GOT3 (cell line): ENCODE results near the gene ZBTB49.
"Not testable (repeated sequence)": the region's sequence is repeated elsewhere in the genome, so short reads cannot be mapped to it uniquely, and the experiment has no call there.

Source experiments
- DNase-seq: peaks from one replicate; lab custom pipeline; 2025; ENCODE audit warnings: mixed read lengths; lab: John Stamatoyannopoulos, UW

ZBTB49 gene

DNA sequence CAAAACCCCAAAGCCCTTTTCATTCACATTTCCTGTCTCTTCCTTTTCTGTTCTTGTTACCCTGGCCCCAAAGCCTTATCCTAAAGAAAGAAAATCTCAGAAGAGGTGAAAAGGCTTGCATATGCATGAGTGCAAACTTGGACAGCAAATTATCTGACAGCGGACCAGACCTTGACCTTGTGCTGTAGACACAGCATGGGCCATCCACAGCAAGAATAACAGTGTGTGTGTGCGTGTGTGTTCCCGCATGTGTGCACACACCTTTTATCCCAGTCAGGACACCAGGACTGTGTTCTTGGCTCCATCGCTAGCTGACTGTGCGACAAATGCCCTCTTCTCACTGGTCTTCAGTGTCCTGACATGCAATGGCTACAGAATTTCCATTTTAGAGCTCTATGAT lies 35.3 kb downstream of the ZBTB49 start:
- no peak for DNase-seq

DNA sequence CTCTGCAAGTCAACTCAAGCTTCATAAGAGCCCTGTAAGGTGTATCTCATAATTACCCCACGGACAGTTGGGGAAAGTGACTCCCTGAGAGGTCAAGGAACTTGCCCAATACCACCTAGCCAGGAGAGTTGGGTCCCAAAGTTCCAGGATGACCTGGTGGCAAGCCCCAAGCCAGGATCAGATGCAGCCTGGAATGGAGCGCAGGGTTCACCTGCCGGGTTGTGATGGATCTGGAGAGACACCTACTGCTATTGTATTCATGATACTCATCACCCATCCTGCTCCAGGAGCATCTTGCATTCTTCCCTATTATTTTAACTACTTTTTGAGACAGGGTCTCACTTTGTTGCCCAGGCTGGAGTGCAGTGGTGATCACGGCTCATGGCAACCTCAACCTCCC lies 36.1 kb downstream of the ZBTB49 start:
- DNase-seq, result no peak

DNA sequence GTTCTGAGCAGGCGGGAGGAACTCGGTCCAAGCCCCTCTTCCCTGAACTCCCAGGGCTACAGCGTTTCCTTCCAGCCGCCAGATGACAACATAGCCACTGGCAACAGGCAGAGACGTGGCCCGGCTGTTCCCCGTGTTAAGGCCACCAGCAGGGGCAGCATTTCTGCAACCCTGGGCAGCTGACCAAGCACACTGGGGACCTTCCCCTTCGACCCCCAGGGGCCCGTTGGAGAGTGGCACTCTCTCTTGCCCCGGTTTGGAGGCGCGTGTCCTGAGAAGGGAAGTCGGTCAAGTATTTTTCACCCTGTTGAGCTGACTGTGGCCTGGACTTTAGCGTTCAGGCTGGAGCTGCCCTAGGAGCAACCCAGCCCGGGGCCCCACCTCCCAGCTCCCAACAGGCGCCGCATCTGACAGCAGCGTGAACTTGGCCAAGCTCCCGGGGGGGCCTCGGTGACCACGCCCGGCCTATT lies 37.6 kb downstream of the ZBTB49 start:
- DNase-seq, result no peak

DNA sequence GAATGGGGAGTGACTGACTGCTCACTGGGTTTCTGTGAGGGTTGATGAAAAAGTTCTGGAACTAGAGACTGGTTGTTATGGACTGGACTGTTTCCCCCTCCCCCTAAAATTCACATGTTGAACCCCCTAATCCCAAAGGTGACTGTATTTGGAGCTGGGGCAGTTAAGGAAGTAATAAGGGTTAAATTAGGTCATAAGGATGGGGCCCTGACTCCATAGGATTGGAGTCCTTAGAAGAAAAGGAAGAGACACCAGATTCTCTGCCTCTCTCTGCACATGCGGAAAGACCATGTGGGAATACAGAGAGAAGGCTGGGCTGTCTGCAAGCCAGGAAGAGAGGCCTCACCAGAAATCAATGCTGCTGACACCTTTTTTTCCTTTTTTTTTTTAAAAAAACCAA lies 38.2 kb downstream of the ZBTB49 start:
- DNase-seq, result no peak

DNA sequence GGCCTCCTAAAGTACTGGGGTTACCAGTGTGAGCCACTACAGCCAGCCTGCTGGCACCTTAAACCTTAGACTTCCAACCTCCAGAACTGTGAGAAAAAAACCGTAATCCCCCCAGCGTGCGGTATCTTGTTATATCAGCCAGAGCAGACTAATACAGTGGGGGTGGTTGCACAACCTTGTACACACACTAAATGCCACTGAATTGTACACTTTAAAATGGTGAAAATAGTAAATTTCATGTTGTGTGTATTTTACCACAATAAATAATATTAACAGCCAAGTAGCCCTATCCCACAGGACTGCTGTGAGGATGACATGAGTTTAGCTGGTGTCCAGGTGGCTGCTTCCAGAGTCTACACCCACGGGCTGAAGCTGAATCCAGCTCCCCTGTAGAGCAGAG lies 38.8 kb downstream of the ZBTB49 start:
- DNase-seq, result no peak

DNA sequence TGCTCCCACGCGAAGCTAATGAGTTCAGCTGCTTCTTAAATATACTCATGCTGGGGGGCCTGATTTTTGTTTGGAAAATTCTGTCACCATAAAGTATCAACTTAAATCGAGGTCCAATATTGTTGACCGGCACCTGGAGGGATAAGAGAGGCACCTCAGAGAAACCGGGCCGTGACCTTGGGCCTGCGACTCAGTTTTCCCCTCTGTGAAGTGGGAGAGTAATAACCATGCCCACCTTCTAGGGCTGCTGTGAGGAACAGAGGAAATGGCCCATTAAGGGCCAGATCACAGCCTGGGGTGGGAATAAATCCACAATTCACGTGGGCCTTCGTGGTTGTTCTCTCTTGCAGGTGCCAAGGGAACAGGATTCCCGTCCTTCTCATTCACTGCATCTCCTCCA lies 39.4 kb downstream of the ZBTB49 start:
- no peak for DNase-seq

DNA sequence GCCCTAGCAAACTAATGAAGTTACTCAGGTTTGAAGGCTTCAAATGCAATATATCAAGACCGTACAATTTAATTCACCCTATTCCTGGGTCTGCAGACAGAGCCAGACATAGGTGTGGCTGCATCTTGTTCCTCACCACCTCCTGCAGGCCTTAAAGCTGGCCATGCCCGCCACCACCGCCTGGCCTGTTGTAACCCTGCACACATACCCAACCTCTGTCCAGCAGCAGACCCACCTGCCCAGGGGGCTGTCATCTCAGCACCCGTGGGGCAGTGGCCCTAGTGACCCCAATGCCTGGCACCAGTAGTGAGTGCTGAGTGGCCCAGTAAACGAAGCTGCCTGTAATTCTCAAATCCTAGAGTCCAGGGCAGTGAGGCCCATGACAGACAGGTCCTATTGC lies 40.7 kb downstream of the ZBTB49 start:
- no peak for DNase-seq

DNA sequence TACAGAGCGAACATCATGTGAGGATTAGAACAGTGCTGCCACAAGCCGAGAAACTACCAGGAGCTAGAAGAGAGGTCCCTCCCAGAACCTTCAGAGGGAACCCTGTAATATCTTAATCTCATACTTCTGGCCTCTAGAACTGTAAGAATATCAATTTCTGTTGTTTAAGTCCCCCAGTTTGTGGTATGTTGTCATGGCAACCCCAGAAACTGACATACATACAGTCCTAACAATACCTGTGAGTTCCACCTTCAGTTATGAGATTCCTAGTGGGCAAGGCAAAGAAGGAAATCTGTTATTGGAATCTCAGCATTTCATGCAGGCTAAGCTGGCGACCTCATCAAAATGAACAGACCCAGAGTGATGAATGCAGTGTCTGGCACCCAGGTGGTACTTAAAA lies 42.5 kb downstream of the ZBTB49 start:
- DNase-seq, result no peak

DNA sequence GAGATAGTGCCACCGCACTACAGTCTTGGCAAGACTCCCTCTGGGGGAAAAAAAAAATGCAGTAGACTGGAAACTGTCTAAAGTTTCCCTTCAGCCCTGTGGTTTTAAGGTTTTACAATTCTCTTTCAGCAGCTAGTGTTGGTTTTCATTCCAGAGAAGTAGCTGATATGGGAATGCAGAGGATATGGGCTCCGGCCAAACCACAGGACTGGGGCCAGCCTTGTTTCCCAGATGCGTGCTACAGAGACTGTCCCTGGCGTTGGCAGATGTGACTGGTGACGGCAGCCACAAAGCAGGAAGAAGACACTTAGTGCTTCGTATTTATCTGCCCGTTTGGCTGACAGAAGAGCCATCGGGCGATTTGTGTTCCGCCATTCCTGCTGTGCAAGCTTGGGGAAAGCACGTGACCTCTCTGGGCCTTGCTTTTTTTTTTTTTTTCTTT lies 43.2 kb downstream of the ZBTB49 start:
- no peak for DNase-seq

DNA sequence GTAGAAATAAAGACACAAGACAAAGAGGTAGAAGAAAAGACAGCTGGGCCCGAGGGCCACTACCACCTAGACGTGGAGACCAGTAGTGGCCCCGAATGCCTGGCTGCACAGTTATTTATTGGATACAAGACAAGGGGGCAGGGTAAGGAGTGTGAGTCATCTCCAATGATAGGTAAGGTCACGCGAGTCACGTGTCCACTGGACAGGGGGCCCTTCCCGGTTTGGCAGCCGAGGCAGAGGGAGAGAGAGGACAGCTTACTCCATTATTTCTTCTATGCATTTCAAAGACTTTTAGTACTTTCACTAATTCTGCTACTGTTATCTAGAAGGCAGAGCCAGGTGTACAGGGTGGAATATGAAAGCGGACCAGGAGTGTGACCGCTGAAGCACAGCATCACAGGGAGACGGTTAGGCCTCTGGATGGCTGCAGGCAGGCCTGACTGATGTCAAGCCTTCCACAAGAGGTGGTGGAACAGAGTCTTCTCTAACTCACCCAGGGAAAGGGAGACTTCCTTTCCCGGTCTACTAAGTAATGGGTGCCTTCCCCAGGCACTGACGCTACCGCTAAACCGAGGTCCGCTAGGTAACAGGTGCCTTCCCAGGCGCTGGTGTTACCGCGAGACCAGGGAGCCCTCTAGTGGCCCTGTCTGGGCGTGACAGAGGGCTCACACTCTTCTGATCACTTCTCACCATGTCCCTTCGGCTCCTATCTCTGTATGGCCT lies 44.9 kb downstream of the ZBTB49 start:
- no peak for DNase-seq

DNA sequence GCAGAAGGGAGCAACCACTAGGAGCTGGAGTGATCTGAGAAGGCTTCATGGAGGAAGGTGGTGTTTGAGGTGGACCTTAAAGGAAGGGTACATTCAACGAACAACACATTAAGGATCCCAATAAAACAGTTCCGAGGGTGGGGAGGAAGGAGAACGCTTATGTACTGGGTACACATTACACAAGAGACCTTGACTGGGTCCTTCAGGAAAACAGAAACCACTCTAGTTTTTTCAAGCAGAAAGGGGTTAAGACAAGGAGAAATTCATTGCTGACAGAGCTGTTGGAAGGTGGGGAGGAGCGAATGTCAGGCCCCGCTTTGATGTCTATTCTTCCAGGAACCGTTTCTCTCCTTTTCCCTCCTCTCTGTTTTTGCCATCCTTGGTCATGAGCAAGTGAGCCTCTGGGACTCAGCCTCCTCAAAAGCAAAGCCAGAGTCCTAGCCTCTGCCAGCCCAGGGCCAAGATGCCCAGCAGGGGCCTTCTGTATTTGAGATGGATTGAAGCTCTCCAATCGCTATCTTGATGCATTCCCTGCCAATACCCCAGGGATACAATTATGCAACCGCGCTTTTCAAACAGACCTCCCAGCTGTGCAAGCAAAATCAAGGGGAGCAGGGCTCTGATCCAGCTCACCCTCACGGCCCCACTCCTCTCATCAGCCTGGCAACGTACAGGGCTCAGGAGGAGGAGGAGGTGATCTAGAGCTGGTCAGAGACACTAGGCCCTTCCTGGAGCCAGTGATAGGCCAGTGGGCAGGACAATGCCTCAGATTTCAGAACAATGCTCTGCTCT lies 48.4 kb downstream of the ZBTB49 start:
- DNase-seq, result no peak

DNA sequence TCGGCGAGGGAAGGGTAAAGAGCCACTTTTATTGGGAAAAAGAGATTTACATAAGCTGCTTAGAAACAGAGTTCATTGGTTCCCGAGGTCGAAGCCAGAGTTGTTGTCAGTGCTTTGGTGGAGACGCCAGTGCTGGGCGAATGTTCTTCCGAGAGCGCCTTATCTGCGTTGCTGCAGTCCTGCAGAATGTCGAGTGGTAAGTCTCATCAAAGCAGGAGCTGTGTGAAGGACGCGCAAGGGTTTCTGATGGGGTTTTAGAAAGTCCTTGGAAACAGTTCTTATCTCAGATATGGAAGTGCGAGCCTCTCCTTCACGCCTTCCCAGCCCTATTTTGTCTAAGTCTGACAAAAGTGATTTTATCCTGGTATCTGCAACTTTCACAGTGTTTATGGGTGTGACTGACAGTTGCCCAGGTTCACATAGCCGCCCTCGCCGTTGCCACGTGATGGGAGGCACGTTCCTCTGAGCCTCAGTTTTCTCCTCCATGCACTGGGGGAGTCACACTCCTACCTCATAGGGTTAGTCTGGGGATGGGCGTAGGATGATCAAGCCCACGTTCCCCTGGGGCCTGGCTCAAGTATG lies 49.5 kb downstream of the ZBTB49 start:
- no peak for DNase-seq

DNA sequence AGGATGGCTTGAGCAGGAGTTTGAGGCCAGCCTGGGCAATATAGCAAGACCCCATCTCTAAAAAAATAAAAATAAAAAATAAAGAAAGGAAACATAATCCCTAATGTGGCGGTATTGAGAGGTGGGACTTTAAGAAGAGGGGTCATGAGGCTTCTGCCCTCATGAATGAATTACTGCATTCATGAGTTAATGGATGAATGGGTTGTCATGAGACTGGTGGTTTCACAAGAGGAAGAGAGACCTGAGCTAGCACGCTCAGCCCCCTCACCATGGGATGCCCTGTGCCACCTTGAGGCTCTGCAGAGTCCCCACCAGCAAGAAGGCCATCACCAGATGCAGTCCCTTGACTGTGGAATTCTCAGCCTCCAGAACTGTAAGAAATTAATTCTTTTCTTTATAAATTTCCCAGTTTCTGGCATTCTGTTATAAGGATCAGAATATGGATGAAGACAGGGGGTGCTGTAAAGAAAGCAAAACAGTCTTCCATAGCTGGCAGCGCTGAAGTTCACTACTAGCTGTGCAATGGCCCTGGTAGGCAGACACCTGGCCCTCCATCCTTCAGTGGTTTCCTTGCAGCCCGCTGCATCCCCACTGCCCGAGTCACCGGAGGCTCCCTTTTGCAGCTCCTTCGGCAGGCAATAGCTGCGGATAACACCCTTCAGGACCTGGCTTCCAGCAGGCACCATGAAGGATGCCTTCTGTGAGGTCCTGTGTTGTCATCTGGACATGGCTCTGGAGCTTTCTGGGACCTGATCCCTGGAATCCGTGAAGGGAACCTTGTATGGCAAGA lies 52.0 kb downstream of the ZBTB49 start:
- no peak for DNase-seq

DNA sequence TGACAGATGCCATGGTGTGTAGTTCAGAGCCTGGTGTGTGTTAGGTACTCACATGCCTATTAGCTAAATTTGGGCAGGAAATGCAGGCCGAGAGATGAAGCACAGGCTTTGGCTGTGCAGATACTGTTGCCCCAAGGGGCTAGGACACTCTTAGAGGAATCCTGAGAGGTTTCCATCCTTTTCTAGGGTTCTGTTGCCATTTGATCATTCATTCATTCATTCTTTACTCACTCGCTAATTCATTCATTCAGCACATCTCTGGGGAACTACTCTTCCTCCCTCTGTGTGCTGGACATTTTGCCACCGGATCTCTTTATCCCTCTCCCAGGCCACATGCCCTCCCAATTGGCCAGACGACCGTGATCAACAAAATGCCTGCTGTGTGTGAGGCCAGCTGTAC lies 53.0 kb downstream of the ZBTB49 start:
- DNase-seq, result no peak

DNA sequence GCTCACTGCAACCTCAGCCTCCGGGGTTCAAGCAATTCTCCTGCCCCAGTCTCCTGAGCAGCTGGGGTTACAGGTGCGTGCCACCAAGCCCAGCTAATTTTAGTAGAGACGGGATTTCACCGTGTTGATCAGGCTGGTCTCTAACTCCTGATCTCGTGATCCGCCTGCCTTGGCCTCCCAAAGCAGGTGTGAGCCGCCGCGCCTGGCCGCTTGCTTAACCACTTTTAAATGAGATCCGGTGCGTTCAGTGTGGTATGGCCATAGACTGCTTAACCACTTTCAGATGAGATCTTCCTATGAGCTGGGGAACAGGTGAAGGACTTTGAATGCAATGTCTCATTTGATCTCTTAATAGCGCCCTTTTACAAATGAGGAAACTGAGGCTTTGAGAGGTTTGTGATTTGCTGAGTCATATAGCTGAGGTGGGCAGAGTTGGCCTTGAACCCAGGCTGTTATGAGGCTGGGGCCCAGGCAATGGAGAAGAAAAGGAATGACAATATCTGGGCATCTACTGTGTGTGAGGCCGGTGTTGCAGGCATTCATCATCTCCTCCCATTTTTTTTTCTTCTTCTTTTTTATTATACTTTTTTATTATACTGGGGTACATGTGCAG lies 55.0 kb downstream of the ZBTB49 start:
- no peak for DNase-seq

DNA sequence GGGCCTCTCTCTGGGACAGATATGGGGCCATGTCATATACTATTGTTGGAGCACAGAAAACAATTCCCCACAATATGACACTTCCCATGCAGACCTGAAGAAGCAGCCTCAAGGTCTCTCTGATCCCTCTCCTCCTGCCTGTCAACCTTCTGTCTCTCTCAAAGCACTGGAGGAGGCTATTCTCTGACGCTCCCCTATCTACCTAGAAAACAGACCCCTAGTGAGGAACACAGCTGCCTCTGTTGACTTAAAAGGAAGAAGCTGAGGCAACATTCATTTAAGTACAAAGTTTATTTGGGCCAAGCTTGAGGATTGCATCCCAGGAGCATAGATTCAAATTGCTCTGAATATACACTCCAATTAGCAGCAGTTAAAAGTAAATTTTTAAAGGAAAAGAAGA lies 57.5 kb downstream of the ZBTB49 start:
- no peak for DNase-seq

DNA sequence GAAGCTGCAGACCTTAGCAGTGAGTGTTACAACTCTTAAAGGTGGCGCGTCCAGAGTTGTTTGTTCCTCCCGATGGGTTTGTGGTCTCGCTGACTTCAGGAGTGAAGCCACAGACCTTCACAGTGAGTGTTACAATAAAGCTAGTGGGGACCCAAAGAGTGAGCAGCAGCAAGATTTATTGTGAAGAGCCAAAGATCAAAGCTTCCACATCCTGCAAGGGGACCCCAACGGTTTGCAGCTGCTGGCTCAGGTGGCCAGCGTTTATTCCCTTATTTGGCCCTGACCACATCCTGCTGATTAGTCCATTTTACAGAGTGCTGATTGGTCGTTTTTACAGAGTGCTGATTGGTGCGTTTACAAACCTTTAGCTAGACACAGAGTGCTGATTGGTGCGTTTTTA lies 58.5 kb downstream of the ZBTB49 start:
- DNase-seq, result not testable (repeated sequence)

DNA sequence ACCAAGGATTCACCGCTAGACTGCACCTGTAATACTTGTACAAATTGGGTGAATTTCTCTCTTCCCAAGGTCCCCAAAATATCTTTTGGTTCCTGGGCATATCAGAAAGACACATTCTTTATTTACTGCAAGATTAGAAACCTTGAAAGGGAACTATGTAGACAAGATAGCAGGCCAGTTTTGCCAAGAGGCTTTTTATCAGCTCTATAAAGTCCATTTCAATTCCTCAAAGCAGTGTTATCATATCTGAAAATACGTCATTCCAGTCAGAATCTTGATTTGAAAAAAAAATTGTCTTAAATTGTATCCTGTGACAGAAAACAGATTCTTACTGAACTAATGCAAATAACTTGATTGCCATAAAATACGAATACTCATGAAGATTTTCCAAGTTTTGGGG lies 59.8 kb downstream of the ZBTB49 start:
- no peak for DNase-seq

DNA sequence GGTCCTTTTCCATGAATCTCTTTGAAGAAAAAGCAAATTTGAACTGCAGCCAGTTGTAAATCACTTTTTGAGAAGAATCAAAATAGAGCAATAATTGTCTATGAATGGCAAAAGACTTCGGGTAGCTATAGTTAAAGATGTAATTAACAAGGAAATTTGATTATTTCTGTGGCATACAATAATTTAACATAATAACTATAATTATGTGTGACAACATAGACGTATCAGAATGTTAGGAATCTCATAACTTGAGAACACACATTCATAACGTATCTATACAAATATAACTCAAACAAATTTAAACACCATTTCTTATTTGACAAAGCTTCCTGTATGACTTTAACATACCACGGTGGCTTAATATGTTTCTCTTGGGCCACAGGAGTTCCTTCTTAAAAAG lies 60.9 kb downstream of the ZBTB49 start:
- DNase-seq, result no peak

DNA sequence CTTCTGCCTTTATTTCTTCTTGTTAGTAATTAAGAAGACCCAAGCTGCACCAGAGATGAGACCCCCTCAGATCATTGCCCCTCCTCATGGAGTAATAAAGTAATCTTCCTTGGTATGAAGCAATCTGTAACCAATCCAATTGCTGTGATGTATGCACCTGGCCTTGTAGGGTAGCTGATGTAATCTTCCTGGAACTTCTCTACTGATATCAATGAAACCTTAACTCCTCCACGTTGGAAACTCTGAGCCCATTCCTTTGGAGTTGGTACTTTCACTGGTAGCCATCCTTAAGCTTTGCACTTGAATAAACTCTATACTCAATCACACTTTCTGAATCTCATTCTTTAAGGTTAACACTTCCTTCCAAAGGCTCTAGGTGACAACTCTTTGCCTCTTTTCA lies 65.3 kb downstream of the ZBTB49 start:
- no peak for DNase-seq

DNA sequence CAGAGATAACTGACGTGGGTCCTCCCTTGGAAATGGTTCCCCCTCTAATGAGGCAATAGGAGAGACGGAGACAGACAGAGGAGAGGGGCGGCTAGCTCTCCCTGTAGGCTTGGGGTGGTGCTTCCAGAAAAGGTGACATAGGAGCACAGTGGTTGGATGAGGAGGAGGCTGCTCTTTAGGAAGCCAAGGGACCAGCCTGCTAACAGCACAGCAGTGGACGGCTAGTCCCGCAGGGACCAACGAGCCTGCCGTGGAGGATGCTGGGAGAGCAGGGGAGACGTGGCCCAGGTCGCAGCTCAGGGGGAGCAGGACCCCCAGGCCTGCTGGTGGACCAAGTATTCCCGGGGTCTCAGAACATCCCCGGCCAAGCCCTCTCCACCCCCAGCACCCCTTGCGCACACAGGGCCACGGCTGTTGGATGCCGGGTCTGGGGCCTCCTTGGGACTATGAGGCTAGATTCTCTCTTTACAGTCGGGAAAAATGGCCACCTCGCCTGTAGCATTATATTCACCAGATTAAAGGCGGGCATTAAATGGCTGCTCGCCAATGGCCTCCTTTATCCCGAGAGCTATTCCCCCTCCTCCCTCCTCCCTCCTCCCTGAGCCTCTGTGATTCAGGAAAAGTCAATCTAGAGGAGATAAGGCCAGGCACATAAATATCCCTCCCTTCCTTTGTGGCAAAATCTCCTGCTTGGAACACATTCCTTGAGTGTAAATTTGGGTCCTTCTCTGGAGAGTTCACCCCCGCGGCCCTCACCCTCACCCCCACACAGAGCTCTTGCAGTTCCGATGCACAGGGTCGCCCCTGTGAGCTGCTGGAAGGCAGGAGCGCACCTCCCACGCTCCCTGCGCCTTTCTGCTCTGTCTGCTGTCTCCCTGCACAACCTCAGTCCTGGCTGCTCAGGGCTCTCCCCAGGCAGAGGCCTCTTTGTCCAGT lies 66.3 kb downstream of the ZBTB49 start:
- no peak for DNase-seq
